Small intestine (tissue), 7 donors: ENCODE measurements around the gene CMPK2. TPM values are rescaled to one million over a fixed set of nuclear protein-coding genes. Genes with fewer than 3 reads are reported as not detected.
"Not testable (repeated sequence)": the region's sequence is repeated elsewhere in the genome, so short reads cannot be mapped to it uniquely, and the experiment has no call there.

ENCODE experiments used
- DNase-seq, 2 donors: peaks; one replicate each; pipeline versions ENCODE4 v3.0.0 to v3.0.0-alpha.2; 2013
- FAIRE-seq: peaks from 2 replicates; lab custom pipeline; 2012; peaks lifted over from hg19 to GRCh38; lab: Jason Lieb, UNC
- H3K27ac ChIP-seq, 3 donors: one replicate each; pipeline ENCODE4 v1.5.1; 2013; ENCODE audit warnings: low read length in 2 of 3, mild to moderate bottlenecking in 2 of 3, control low read depth in 1 of 3, inconsistent platforms in 1 of 3, low read depth in 1 of 3, moderate library complexity in 1 of 3
- H3K27me3 ChIP-seq, 3 donors: one replicate each; pipeline ENCODE4 v1.6.1; 2013; ENCODE audit warnings: low read length in 3 of 3, inconsistent platforms in 1 of 3; ENCODE audit not compliant: control insufficient read depth in 3 of 3, insufficient read depth in 3 of 3
- H3K36me3 ChIP-seq, 3 donors: one replicate each; pipeline ENCODE4 v1.6.1; 2013; ENCODE audit warnings: low read length in 3 of 3, inconsistent platforms in 1 of 3, low read depth in 1 of 3, mild to moderate bottlenecking in 1 of 3, moderate library complexity in 1 of 3; ENCODE audit not compliant: control insufficient read depth in 3 of 3, insufficient read depth in 2 of 3
- H3K4me1 ChIP-seq, 3 donors: one replicate each; pipeline ENCODE4 v1.6.1; 2013; ENCODE audit warnings: low read length in 2 of 3, inconsistent platforms in 1 of 3, low read depth in 1 of 3, mild to moderate bottlenecking in 1 of 3, moderate library complexity in 1 of 3; ENCODE audit not compliant: control insufficient read depth in 3 of 3, insufficient read depth in 2 of 3
- H3K4me3 ChIP-seq, 3 donors: one replicate each; pipeline ENCODE4 v1.5.1; 2013; ENCODE audit warnings: low read length in 3 of 3, control low read depth in 1 of 3, inconsistent platforms in 1 of 3, low read depth in 1 of 3, mild to moderate bottlenecking in 1 of 3, moderate library complexity in 1 of 3
- H3K9me3 ChIP-seq, 2 donors: one replicate each; pipeline ENCODE4 v1.6.1; 2013; ENCODE audit warnings: low read depth in 1 of 2, low read length in 1 of 2; ENCODE audit not compliant: control insufficient read depth in 2 of 2, insufficient read depth in 1 of 2
- WGBS, 3 donors: extraction: QIAGEN DNeasy Blood & Tissue Kit; methylation state at CpG; one replicate each; pipeline ENCODE4 v1.1.7; 2013; 5-methylcytosine and 5-hydroxymethylcytosine counted together
- polyA plus RNA-seq, 4 donors: library from polyadenylated mRNA; stranded (reverse) in 3 of 4; unstranded in 1 of 4; fragments of 200-250 nt in 3 of 4; fragments of 120-200 nt in 1 of 4; gene quantifications; one replicate each; pipeline versions ENCODE4 v1.2.1 to v1.2.3, GENCODE V29; 2013
- donor health status: healthy with polysubstance abuse.
- donor health status: control.
- donor health status: control.
- donor health status: Bipolar disorder and iron deficiency.
- donor health status: healthy.

Gene CMPK2
- polyA plus RNA-seq, 4 donors = 5.5 to 11.0 (median 9.5) TPM

DNA sequence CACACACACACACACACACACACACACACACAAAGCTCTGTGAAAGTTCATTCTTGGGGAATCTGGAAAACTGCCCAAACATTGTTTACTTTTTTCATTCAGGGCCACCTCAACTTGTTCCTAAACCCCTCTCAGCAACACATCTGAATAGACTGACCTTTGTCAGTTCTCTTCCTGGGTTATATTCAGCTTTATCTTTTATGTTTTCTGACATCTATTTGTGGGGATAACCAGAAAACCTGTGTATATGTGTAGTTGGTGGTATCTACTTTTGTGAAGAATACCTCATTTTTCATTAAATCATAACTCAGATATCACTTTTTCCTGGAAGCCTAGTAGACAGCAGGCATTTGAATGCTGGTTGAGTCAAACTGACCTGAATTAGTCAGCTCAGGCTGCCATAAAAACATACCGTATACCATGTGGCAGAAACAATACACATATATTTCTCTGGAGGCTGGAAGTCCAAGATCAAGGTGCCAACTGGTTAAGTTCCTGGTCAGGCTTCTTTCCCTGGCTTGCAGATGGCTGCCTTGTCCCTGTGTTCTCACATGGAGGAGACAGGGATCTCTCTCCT, 40.5 kb upstream of the CMPK2 start:
- Histone ChIP-seq H3K9me3 (no peaks in the 10 kb centered on the region), H3K36me3 (no peaks in the 10 kb centered on the region), H3K27ac (no peak overlapping the region), H3K4me3 (no peak overlapping the region), H3K4me1 (peaks cover 0 to 3% (median 0%) of the 10 kb centered on the region in 3 donors), H3K27me3 (no peaks in the 10 kb centered on the region)
- DNase-seq (no peak), FAIRE-seq (no peak)
- WGBS, 3 donors = 19 to 54% (median 54%) methylated on average over 1 of the region's 1 CpG

DNA sequence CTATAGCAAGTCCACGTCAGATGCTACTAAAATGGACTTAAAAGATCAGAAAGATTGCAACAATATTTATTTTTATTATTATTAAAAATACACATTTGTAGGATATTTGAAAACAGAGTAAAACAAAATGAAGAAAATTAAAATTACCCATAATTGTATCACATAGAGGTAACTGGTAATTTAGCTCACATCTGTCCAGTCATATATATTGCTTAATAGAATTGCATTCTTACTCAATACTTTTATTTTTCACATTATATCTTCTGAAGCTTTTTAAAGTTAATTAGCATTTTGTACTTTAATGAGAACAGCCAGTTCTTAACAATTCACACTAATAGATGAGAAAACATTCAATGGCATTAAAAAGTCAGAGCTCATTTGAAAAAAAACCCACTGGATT, 40.0 kb upstream of the CMPK2 start:
- no peaks in the 10 kb centered on the region for H3K9me3 ChIP-seq
- DNase-seq = no peak
- no peaks in the 10 kb centered on the region for H3K27me3 ChIP-seq
- 81 to 97% (median 89%) methylated on average over 1 of the region's 1 CpG for WGBS, 3 donors
- no peak for FAIRE-seq
- peaks cover 0 to 3% (median 0%) of the 10 kb centered on the region in 3 donors for H3K4me1 ChIP-seq
- H3K4me3 ChIP-seq = no peak overlapping the region
- H3K36me3 ChIP-seq = no peaks in the 10 kb centered on the region
- H3K27ac ChIP-seq = no peak overlapping the region

DNA sequence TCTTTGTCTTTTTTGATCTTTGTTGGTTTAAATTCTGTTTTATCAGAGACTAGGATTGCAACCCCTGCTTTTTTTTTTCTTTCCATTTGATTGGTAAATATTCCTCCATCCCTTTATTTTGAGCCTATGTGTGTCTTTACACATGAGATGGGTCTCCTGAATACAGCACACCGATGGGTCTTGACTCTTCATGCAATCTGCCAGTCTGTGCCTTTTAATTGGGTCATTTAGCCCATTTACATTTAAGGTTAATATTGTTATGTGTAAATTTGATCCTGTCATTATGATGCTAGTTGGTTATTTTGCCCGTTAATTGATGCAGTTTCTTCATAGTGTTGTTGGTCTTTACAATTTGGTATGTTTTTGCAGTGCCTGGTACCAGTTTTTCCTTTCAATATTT, 36.9 kb upstream of the CMPK2 start:
- DNase-seq, FAIRE-seq, H3K36me3 ChIP-seq, H3K27ac ChIP-seq, H3K27me3 ChIP-seq, H3K9me3 ChIP-seq, H3K4me3 ChIP-seq, H3K4me1 ChIP-seq: not testable (repeated sequence)
- WGBS, 3 donors = 95 to 97% (median 95%) methylated on average over 2 of the region's 2 CpGs

DNA sequence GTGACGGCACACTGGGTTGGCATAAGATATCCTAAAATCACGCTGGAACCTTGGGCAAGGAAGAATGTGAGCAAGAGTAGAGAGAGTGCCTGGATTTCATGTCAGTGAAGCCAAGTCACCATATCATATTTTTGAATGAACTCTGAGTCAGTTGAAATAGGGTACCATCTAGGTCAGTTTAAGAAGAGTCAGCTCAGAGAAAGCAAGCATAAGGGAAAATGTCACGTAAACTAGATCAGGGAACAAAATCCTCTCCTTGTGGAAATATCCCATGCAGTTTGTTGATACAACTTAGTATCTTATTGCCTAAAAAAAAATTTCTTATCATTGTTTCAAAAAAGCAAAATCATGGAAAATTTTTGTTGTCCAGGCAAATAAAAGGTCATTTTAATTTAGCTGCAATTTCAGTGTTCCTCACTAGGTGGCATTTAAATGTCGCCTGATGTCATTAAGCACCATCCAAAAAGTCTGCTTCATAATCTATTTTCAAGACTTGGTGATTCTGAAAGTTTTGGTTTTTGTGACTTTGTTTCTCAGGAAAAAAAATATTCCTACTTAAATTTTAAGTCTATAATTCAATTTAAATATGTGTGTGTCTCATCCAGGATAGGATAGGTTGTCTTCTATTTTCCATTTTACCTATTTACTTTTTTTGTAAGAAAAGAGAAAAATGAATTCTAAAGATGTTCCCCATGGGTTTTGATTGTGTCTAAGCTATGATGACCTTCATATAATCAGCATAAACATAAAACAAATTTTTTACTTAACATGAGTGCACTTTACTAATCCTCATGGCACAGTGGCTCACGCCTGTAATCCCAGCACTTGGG, 31.4 kb upstream of the CMPK2 start:
- WGBS, 3 donors = 72 to 75% (median 74%) methylated on average over 5 of the region's 5 CpGs
- DNase-seq (peak; percentile 44 to 49), FAIRE-seq (peak; percentile 61)
- Histone ChIP-seq H3K9me3 (no peaks in the 10 kb centered on the region), H3K4me1 (no peaks in the 10 kb centered on the region), H3K36me3 (peaks cover 0 to 5% (median 2%) of the 10 kb centered on the region in 3 donors), H3K27ac (no peak overlapping the region), H3K27me3 (no peaks in the 10 kb centered on the region), H3K4me3 (no peak overlapping the region)

GRCh38 chr2:6893876-6894482, 28.3 kb upstream of the CMPK2 start:
- Histone ChIP-seq H3K27ac (no peak overlapping the region), H3K4me3 (no peak overlapping the region), H3K36me3 (peaks cover 0 to 6% (median 2%) of the 10 kb centered on the region in 3 donors), H3K27me3 (no peaks in the 10 kb centered on the region), H3K4me1 (no peaks in the 10 kb centered on the region), H3K9me3 (no peaks in the 10 kb centered on the region)
- no peak for DNase-seq
- WGBS, 3 donors = 73 to 86% (median 75%) methylated on average over 2 of the region's 2 CpGs
- FAIRE-seq = no peak

DNA sequence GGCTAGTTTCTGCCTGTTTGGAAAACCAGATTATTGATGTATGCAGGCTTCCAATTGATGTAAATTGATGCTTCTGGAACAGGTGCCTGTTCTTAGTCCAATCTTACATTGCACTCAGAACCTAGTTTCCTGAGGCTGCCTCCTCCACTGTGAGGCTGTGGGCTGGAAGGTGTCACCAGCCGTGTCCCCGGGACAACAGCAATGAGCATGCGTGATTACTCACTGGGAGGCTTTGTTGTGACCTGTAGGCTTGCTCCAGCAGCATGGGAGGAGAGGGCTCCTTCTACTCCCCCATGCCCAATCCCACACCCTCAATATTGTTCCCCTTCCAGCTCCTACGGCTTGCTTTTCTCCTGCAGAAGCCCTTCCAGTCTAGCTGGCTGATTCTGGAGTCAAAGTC, 23.0 kb upstream of the CMPK2 start:
- WGBS, 3 donors = 78 to 89% (median 86%) methylated on average over 4 of the region's 4 CpGs
- no peak for DNase-seq
- FAIRE-seq = no peak

DNA sequence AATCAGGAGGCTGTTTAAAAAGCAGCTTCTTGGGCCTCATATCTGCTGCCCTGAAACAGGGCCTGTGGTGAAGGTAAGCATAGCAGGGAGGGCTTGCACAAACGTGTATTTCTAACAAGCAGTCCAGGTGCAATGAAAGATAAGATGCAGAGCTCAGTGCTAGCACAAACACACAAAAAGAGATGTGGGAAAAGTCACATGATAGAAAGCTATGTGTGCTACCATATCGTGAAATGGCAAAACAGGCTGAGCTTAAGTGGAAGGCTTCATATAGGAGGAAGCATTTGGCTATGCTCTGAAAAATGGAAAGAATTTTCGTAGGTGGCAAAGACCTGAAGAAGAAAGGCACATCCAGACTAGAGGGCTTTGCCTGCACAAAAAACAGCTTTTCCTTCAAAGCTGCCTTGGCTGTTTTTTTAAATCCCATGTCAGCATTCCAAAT, 22.1 kb upstream of the CMPK2 start:
- no peak overlapping the region for H3K4me3 ChIP-seq
- no peak for DNase-seq
- H3K27ac ChIP-seq = no peak overlapping the region
- peaks cover 0 to 2% (median 2%) of the 10 kb centered on the region in 3 donors for H3K36me3 ChIP-seq
- no peak for FAIRE-seq
- no peaks in the 10 kb centered on the region for H3K4me1 ChIP-seq
- WGBS, 3 donors = 62 to 69% (median 62%) methylated on average over 3 of the region's 3 CpGs
- no peaks in the 10 kb centered on the region for H3K9me3 ChIP-seq
- H3K27me3 ChIP-seq = no peaks in the 10 kb centered on the region

More for the DNA sequence above, 23.0 kb upstream of the CMPK2 start:
- Histone ChIP-seq H3K4me3 (no peak overlapping the region), H3K36me3 (peaks cover 0 to 2% (median 2%) of the 10 kb centered on the region in 3 donors), H3K9me3 (no peaks in the 10 kb centered on the region), H3K27ac (no peak overlapping the region), H3K27me3 (no peaks in the 10 kb centered on the region), H3K4me1 (no peaks in the 10 kb centered on the region)

DNA sequence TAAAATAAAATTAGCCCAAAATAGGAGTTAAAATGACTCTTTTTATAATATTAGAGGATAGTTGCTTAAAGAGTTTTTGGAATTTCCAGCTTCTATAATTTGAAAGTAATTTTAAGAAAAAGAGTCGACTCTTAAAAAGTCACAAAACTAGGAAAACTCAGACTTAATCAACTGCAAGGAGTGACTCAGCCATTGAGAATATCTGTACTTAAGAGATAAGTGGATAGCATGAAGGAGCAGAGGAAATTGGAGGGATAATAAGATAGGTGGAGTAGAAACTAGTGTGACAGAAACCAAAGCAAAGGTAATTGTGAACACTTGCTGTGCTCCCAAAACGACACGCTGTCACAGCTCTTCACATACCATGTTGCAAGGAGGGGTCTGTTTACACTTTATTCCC, 20.3 kb upstream of the CMPK2 start:
- FAIRE-seq = no peak
- no peaks in the 10 kb centered on the region for H3K36me3 ChIP-seq
- H3K27me3 ChIP-seq = no peaks in the 10 kb centered on the region
- DNase-seq = no peak
- H3K9me3 ChIP-seq = no peaks in the 10 kb centered on the region
- H3K4me3 ChIP-seq = no peak overlapping the region
- H3K4me1 ChIP-seq = no peaks in the 10 kb centered on the region
- 86 to 92% (median 89%) methylated on average over 3 of the region's 3 CpGs for WGBS, 3 donors
- no peak overlapping the region for H3K27ac ChIP-seq
